Measurements from ENCODE around the gene DEAF1. TPM values are rescaled to one million over a fixed set of nuclear protein-coding genes. Genes with fewer than 3 reads are reported as not detected.

Gene DEAF1
- total and polyA plus RNA-seq, 2 donors (not counting 1 experiment from before 2014, with no cell fraction given) = 9.7 to 38.3 TPM

DNA sequence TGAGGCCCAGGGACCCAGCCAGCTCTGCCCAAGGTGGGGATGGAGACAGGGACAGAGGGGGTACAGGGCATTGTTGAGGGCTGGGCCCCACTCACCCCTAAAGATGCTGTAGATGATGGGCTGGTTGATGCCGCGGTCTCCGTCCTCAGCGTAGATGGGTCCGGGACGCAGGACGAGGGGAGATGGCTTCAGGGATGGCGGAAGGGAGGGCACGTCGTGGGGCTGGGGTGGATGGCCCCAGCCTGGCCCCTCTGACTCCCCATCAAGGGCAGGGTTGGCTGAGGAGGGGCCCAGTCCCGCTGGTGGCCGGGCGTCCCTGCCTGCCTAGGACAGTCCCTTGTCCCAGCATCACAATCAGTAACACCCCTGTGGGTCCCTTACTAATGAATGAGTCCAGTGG, 74.8 kb downstream of the DEAF1 start:
- no peak overlapping the region for H2AFZ ChIP-seq (ENCODE audit: low read length)
- H3K79me2 ChIP-seq (ENCODE audit: control insufficient read depth, insufficient read depth, low read length) = no peaks in the 10 kb centered on the region
- TF ChIP-seq EZH2 (IDR thresholded peaks at IDR 0.05; ENCODE audit: low read length, missing control alignments) = no peak
- TF ChIP-seq, protein P1, sequence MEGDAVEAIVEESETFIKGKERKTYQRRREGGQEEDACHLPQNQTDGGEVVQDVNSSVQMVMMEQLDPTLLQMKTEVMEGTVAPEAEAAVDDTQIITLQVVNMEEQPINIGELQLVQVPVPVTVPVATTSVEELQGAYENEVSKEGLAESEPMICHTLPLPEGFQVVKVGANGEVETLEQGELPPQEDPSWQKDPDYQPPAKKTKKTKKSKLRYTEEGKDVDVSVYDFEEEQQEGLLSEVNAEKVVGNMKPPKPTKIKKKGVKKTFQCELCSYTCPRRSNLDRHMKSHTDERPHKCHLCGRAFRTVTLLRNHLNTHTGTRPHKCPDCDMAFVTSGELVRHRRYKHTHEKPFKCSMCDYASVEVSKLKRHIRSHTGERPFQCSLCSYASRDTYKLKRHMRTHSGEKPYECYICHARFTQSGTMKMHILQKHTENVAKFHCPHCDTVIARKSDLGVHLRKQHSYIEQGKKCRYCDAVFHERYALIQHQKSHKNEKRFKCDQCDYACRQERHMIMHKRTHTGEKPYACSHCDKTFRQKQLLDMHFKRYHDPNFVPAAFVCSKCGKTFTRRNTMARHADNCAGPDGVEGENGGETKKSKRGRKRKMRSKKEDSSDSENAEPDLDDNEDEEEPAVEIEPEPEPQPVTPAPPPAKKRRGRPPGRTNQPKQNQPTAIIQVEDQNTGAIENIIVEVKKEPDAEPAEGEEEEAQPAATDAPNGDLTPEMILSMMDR (conservative IDR thresholded peaks at IDR 0.05 in 1 of 2, IDR thresholded peaks at IDR 0.05 in 1 of 2; ENCODE audit: low read depth in 1 of 2, low read length in 2 of 2) = no peak

DNA sequence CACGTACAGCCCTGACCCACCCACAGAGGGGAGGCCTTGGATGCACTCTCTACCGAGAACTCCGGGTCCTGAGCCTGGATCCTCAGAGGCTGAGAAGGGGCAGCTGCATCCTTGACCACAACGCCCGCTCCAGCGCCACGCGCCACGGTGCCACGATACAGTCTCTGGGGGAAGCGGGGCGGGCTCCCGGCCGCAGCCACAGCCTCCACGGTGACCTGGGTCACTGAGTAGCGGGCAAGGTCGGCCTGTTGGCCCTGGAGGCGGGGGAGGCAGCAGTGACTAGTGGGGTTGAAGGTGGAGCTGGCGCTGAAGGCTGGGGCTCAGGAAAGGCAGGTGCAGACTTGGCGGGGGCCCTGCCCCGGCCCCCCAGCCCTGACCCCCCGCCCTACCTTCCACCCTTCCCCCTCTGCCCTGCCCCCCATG, 75.4 kb downstream of the DEAF1 start:
- Histone ChIP-seq H3K27ac (ENCODE audit: insufficient read depth, low read length) (no peak overlapping the region), H3K4me3 (replicated peaks in 1 of 4; ENCODE audit: control extremely low read depth in 1 of 4, insufficient read depth in 1 of 4, low read depth in 3 of 4, low read length in 4 of 4) (no peak overlapping the region), H3K4me2 (ENCODE audit: extremely low read depth, insufficient read depth, low read length) (no peak overlapping the region), H4K20me1 (ENCODE audit: control insufficient read depth, extremely low read depth, insufficient read depth, low read length) (no peaks in the 10 kb centered on the region), H2AFZ (ENCODE audit: low read length) (no peak overlapping the region), H3K79me2 (ENCODE audit: control insufficient read depth, insufficient read depth, low read length) (no peaks in the 10 kb centered on the region), H3K36me3 (ENCODE audit: control insufficient read depth, insufficient read depth, low read length) (peaks cover 7% of the 10 kb centered on the region), H3K9ac (ENCODE audit: insufficient read depth, low read length) (no peak overlapping the region), H3K9me3 (ENCODE audit: control insufficient read depth, insufficient read depth, low read depth, low read length) (no peaks in the 10 kb centered on the region), H3K4me1 (ENCODE audit: control insufficient read depth, extremely low read depth, insufficient read depth, low read length) (no peaks in the 10 kb centered on the region), H3K27me3 (ENCODE audit: control insufficient read depth, insufficient read depth, low read length) (no peaks in the 10 kb centered on the region)
- no peak for DNase-seq (ENCODE audit: low read depth in 2 of 2)
- TF ChIP-seq, protein P1 (conservative IDR thresholded peaks at IDR 0.05 in 1 of 2, IDR thresholded peaks at IDR 0.05 in 1 of 2; ENCODE audit: low read depth in 1 of 2, low read length in 2 of 2) = no peak

More for the DNA sequence above, 74.8 kb downstream of the DEAF1 start:
- Histone ChIP-seq H3K9ac (ENCODE audit: insufficient read depth, low read length) (no peak overlapping the region), H3K27me3 (ENCODE audit: control insufficient read depth, insufficient read depth, low read length) (no peaks in the 10 kb centered on the region), H4K20me1 (ENCODE audit: control insufficient read depth, extremely low read depth, insufficient read depth, low read length) (no peaks in the 10 kb centered on the region), H3K4me3 (replicated peaks in 1 of 4; ENCODE audit: control extremely low read depth in 1 of 4, insufficient read depth in 1 of 4, low read depth in 3 of 4, low read length in 4 of 4) (no peak overlapping the region), H3K27ac (ENCODE audit: insufficient read depth, low read length) (no peak overlapping the region), H3K36me3 (ENCODE audit: control insufficient read depth, insufficient read depth, low read length) (peaks cover 7% of the 10 kb centered on the region), H3K4me1 (ENCODE audit: control insufficient read depth, extremely low read depth, insufficient read depth, low read length) (no peaks in the 10 kb centered on the region), H3K4me2 (ENCODE audit: extremely low read depth, insufficient read depth, low read length) (no peak overlapping the region), H3K9me3 (ENCODE audit: control insufficient read depth, insufficient read depth, low read depth, low read length) (no peaks in the 10 kb centered on the region)
- DNase-seq (ENCODE audit: low read depth in 2 of 2) = no peak

DNA sequence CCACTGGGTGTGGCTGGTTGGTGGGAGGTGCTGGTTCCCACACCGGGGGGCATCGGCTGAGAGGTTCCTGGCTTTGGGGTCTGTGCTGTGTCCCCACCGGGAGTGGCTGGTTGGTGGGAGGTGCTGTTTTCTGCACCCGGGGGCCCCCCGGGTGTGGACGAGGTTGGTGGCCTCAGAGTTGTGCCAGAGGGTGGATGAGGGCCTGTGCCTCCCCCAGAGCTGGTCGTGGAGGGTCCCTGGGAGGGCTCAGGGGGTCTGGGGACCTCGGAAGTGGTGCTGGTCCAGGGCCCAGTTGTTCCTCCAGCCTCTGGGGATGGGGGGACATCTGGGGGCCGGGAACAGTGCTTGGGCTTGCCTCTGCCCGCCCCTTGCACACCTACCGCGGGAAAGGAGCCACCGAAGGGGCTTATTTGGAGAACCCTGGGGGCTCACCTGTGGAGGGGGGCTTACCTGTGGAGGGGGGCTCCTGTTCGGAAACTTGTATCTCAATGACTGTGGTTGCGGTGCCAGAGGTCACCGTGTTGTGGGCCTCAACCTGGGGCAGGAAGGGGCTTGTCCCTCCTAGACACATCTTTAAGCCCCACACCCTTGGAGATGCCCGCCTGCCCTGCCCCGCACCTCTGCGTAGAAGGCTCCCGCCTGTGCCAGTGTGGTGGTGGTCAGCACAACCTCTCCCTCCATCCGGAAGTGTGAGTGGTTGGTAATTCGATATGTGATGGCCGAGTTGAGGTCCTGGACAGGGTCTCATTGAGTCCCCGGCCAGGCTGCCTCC, 76.0 kb downstream of the DEAF1 start:
- no peak overlapping the region for H3K9ac ChIP-seq (ENCODE audit: insufficient read depth, low read length)
- DNase-seq (ENCODE audit: low read depth in 2 of 2) = no peak
- no peak overlapping the region for H3K4me2 ChIP-seq (ENCODE audit: extremely low read depth, insufficient read depth, low read length)
- TF ChIP-seq, protein P1 (conservative IDR thresholded peaks at IDR 0.05 in 1 of 2, IDR thresholded peaks at IDR 0.05 in 1 of 2; ENCODE audit: low read depth in 1 of 2, low read length in 2 of 2) = no peak
- TF ChIP-seq EZH2 (IDR thresholded peaks at IDR 0.05; ENCODE audit: low read length, missing control alignments) = no peak
- H3K79me2 ChIP-seq (ENCODE audit: control insufficient read depth, insufficient read depth, low read length) = no peaks in the 10 kb centered on the region
- no peaks in the 10 kb centered on the region for H4K20me1 ChIP-seq (ENCODE audit: control insufficient read depth, extremely low read depth, insufficient read depth, low read length)
- no peaks in the 10 kb centered on the region for H3K9me3 ChIP-seq (ENCODE audit: control insufficient read depth, insufficient read depth, low read depth, low read length)
- no peaks in the 10 kb centered on the region for H3K4me1 ChIP-seq (ENCODE audit: control insufficient read depth, extremely low read depth, insufficient read depth, low read length)
- no peak overlapping the region for H2AFZ ChIP-seq (ENCODE audit: low read length)
- H3K27ac ChIP-seq (ENCODE audit: insufficient read depth, low read length) = no peak overlapping the region
- H3K36me3 ChIP-seq (ENCODE audit: control insufficient read depth, insufficient read depth, low read length) = peaks cover 7% of the 10 kb centered on the region
- no peaks in the 10 kb centered on the region for H3K27me3 ChIP-seq (ENCODE audit: control insufficient read depth, insufficient read depth, low read length)
- no peak overlapping the region for H3K4me3 ChIP-seq (replicated peaks in 1 of 4; ENCODE audit: control extremely low read depth in 1 of 4, insufficient read depth in 1 of 4, low read depth in 3 of 4, low read length in 4 of 4)

All from fibroblast of lung (primary cell).